K562 (cell line): ENCODE data around the gene CYTH1.

Experiments
- CTCF ChIP-seq, 3 experiments: IDR thresholded peaks in 2 of 3; conservative IDR thresholded peaks in 1 of 3; 2 replicates each; pipeline ENCODE4 v1.5.1; 2011 to 2012; ENCODE audit warnings: low read length in 3 of 3, mild to moderate bottlenecking in 3 of 3, control low read depth in 2 of 3, improper control_type of control experiment in 1 of 3, inconsistent platforms in 1 of 3, low read depth in 1 of 3, mixed read lengths in 1 of 3, moderate library complexity in 1 of 3; ENCODE audit not compliant: insufficient read depth in 2 of 3
- EHMT2 ChIP-seq: fragments of 450-650 bp; IDR thresholded peaks from 2 replicates; pipeline ENCODE4 v1.6.1; 2018; ENCODE audit warnings: antibody characterized with exemption
- EP300 ChIP-seq: IDR thresholded peaks from 2 replicates; pipeline ENCODE4 v1.6.1; 2012; ENCODE audit warnings: low read length, improper control_type of control experiment
- EZH2 ChIP-seq: IDR thresholded peaks from 2 replicates; pipeline ENCODE4 v1.6.1; 2012; ENCODE audit warnings: low read depth, mild to moderate bottlenecking, inconsistent platforms, low read length, borderline replicate concordance
- FOXK1 ChIP-seq: sonication (generic); formaldehyde crosslinking; IDR thresholded peaks from 2 replicates; pipeline ENCODE4 v1.8.0; 2022; ENCODE audit warnings: missing genetic modification reagents, mild to moderate bottlenecking, borderline replicate concordance
- HDGF ChIP-seq: fragments of 450-650 bp; IDR thresholded peaks from 2 replicates; pipeline ENCODE4 v1.6.1; 2016
- MAFK ChIP-seq: IDR thresholded peaks from 2 replicates; pipeline ENCODE4 v1.6.1; 2011; ENCODE audit warnings: low read length, improper control_type of control experiment
- MCM5 ChIP-seq: fragments of 450-650 bp; IDR thresholded peaks from 2 replicates; pipeline ENCODE4 v1.6.1; 2016; ENCODE audit warnings: low read depth
- RBM34 ChIP-seq: fragments of 200-400 bp; formaldehyde crosslinking; IDR thresholded peaks from 2 replicates; pipeline ENCODE4 v1.6.1; 2018; ENCODE audit warnings: low read length, borderline replicate concordance; ENCODE audit not compliant: insufficient read depth

GRCh38 chr17:78634154-78634553, 147.9 kb downstream of the CYTH1 start:
- TF ChIP-seq MCM5 (no peak), RBM34 (no peak), CTCF (IDR thresholded peaks at IDR 0.05 in 2 of 3, conservative IDR thresholded peaks at IDR 0.05 in 1 of 3; ENCODE audit: insufficient read depth in 2 of 3, low read depth in 1 of 3, low read length in 3 of 3) (no peak), EHMT2 (no peak), EZH2 (no peak), HDGF (no peak), MAFK (no peak), EP300 (no peak), FOXK1 (CRISPR knock-in tag) (no peak)
